H1 (cell line): Measurements from ENCODE around the gene ZNF423. TPM values are rescaled to one million over a fixed set of nuclear protein-coding genes. Genes with fewer than 3 reads are reported as not detected.

Experiments
- CBX5 ChIP-seq: fragments of 300-800, 300-1000 bp; sonication (generic); IDR thresholded peaks from 2 replicates; pipeline ENCODE4 v1.7.1; 2016; ENCODE audit warnings: antibody characterized with exemption, low read length, low read depth
- CHD2 ChIP-seq: IDR thresholded peaks from 2 replicates; pipeline ENCODE4 v1.6.1; 2012; ENCODE audit warnings: low read length, improper control_type of control experiment
- MAX ChIP-seq: IDR thresholded peaks from 2 replicates; pipeline ENCODE4 v1.6.1; 2012; ENCODE audit warnings: inconsistent platforms
- PHF8 ChIP-seq: fragments of 200-600 bp; sonication (generic); conservative IDR thresholded peaks from 2 replicates; pipeline ENCODE4 v1.7.1; 2012; ENCODE audit warnings: low read depth, mild to moderate bottlenecking, inconsistent platforms, low read length, moderate library complexity
- RAD21 ChIP-seq, 2 experiments: IDR thresholded peaks in 1 of 2; conservative IDR thresholded peaks in 1 of 2; 2 replicates each; pipeline ENCODE4 v1.6.1; 2011; ENCODE audit warnings: low read depth in 2 of 2, low read length in 2 of 2, improper control_type of control experiment in 1 of 2, inconsistent platforms in 1 of 2, mild to moderate bottlenecking in 1 of 2, moderate library complexity in 1 of 2
- YY1 ChIP-seq: IDR thresholded peaks from 2 replicates; pipeline ENCODE4 v1.6.1; 2011; ENCODE audit warnings: low read depth, mild to moderate bottlenecking, low read length
- polyA plus RNA-seq, 7 experiments: library from polyadenylated mRNA; depleted of rRNA in 3 of 7; stranded (reverse) in 5 of 7; unstranded in 2 of 7; fragments of >200 nt in 5 of 7; fragments of 200-250 nt in 2 of 7; gene quantifications; 1 replicate in 5 of 7; 2 replicates in 1 of 7; 4 replicates in 1 of 7; pipeline versions ENCODE4 v1.2.1 to v1.2.3, GENCODE V29; 2011 to 2013; ENCODE audit warnings: missing spikeins in 2 of 7, mixed read lengths in 2 of 7
- total RNA-seq: library from RNA; stranded (reverse); fragmentation: NEBNext Ultra II Directional; extraction: Animal tissue kit (Norgen Biotek cat#: 25700); gene quantifications from 2 replicates; pipeline ENCODE4 v1.2.1, GENCODE V29; 2021

Gene ZNF423
- total and polyA plus RNA-seq, 2 of the 8 experiments (the other 6 are each of a cell fraction or from before 2014, with no cell fraction given), result 38.2 to 52.3 TPM

- peak; percentile 65 for TF ChIP-seq MAX
- TF ChIP-seq CHD2, result no peak
- TF ChIP-seq RAD21 (IDR thresholded peaks at IDR 0.05 in 1 of 2, conservative IDR thresholded peaks at IDR 0.05 in 1 of 2; ENCODE audit: low read depth in 2 of 2, low read length in 2 of 2), result 0 out of 4 replicates have a peak, but pooled peaks of 1 of the 2 experiments have one; percentile 2
- TF ChIP-seq CBX5, result no peak
- peak; percentile 39; the same call in 1 of the 2 replicates for TF ChIP-seq YY1
- TF ChIP-seq PHF8, result no peak
- TF ChIP-seq, all 59 proteins: peak for 4
Measured at GRCh38 chr16:49452578-49452977, 403.3 kb downstream of the ZNF423 start (continued).
